ENCODE data around the gene PARD3B.

The PARD3B gene

GRCh38 chr2:204824751-204825453 is 279.6 kb downstream of the PARD3B start:
- H3K4me1 ChIP-seq (ENCODE audit: insufficient read depth, poor library complexity, severe bottlenecking): no peaks in the 10 kb centered on the region
- ATAC-seq (ENCODE audit: low read depth): no peak

GRCh38 chr2:204825681-204826080 is 280.4 kb downstream of the PARD3B start:
- Histone ChIP-seq H3K36me3 (ENCODE audit: low read depth) (no peaks in the 10 kb centered on the region), H3K27me3 (ENCODE audit: insufficient read depth, poor library complexity, severe bottlenecking) (no peaks in the 10 kb centered on the region), H3K4me3 (ENCODE audit: severe bottlenecking) (no peak overlapping the region), H3K4me1 (ENCODE audit: insufficient read depth, poor library complexity, severe bottlenecking) (no peaks in the 10 kb centered on the region), H3K27ac (ENCODE audit: poor library complexity, severe bottlenecking) (no peak overlapping the region), H3K9me3 (ENCODE audit: severe bottlenecking) (no peaks in the 10 kb centered on the region)
- DNase-seq (ENCODE audit: low spot score): no peak
- no peak for ATAC-seq (ENCODE audit: low read depth)
- no peak for TF ChIP-seq CTCF (IDR thresholded peaks at IDR 0.05; ENCODE audit: poor library complexity, severe bottlenecking)

More at GRCh38 chr2:204824751-204825453, 279.6 kb downstream of the PARD3B start:
- TF ChIP-seq CTCF (IDR thresholded peaks at IDR 0.05; ENCODE audit: poor library complexity, severe bottlenecking): no peak
- DNase-seq (ENCODE audit: low spot score): no peak
- Histone ChIP-seq H3K4me3 (ENCODE audit: severe bottlenecking) (no peak overlapping the region), H3K27me3 (ENCODE audit: insufficient read depth, poor library complexity, severe bottlenecking) (no peaks in the 10 kb centered on the region), H3K9me3 (ENCODE audit: severe bottlenecking) (no peaks in the 10 kb centered on the region), H3K27ac (ENCODE audit: poor library complexity, severe bottlenecking) (no peak overlapping the region), H3K36me3 (ENCODE audit: low read depth) (no peaks in the 10 kb centered on the region)

- no peak for DNase-seq (ENCODE audit: low spot score)
- ATAC-seq (ENCODE audit: low read depth): no peak
- H3K9me3 ChIP-seq (ENCODE audit: severe bottlenecking): no peaks in the 10 kb centered on the region
- TF ChIP-seq CTCF (IDR thresholded peaks at IDR 0.05; ENCODE audit: poor library complexity, severe bottlenecking): no peak
- no peaks in the 10 kb centered on the region for H3K36me3 ChIP-seq (ENCODE audit: low read depth)
- no peak overlapping the region for H3K27ac ChIP-seq (ENCODE audit: poor library complexity, severe bottlenecking)
- H3K4me1 ChIP-seq (ENCODE audit: insufficient read depth, poor library complexity, severe bottlenecking): no peaks in the 10 kb centered on the region
- no peaks in the 10 kb centered on the region for H3K27me3 ChIP-seq (ENCODE audit: insufficient read depth, poor library complexity, severe bottlenecking)
- H3K4me3 ChIP-seq (ENCODE audit: severe bottlenecking): no peak overlapping the region
These were observed 282.7 kb downstream of the PARD3B start for GRCh38 chr2:204827701-204828590.

GRCh38 chr2:204834716-204835384 is 289.6 kb downstream of the PARD3B start:
- Histone ChIP-seq H3K9me3 (ENCODE audit: severe bottlenecking) (no peaks in the 10 kb centered on the region), H3K27ac (ENCODE audit: poor library complexity, severe bottlenecking) (no peak overlapping the region), H3K36me3 (ENCODE audit: low read depth) (no peaks in the 10 kb centered on the region), H3K4me3 (ENCODE audit: severe bottlenecking) (no peak overlapping the region), H3K4me1 (ENCODE audit: insufficient read depth, poor library complexity, severe bottlenecking) (no peaks in the 10 kb centered on the region), H3K27me3 (ENCODE audit: insufficient read depth, poor library complexity, severe bottlenecking) (no peaks in the 10 kb centered on the region)
- ATAC-seq (ENCODE audit: low read depth): no peak
- TF ChIP-seq CTCF (IDR thresholded peaks at IDR 0.05; ENCODE audit: poor library complexity, severe bottlenecking): no peak
- DNase-seq (ENCODE audit: low spot score): no peak
